ENCODE measurements around the gene MMP21. TPM values are rescaled to one million over a fixed set of nuclear protein-coding genes. Genes with fewer than 3 reads are reported as not detected.

Gene MMP21
- total and polyA plus RNA-seq, 4 donors: 0.17 to 0.54 (median 0.36) TPM

GRCh38 chr10:125792342-125793300, 17.0 kb upstream of the MMP21 start:
- H3K9me3 ChIP-seq (ENCODE audit: control insufficient read depth, insufficient read depth, low read length): no peaks in the 10 kb centered on the region
- no peak overlapping the region for H3K27ac ChIP-seq (ENCODE audit: low read depth, low read length)
- no peaks in the 10 kb centered on the region for H3K4me1 ChIP-seq (ENCODE audit: control insufficient read depth, insufficient read depth, low read length)
- no peaks in the 10 kb centered on the region for H3K27me3 ChIP-seq (ENCODE audit: control insufficient read depth, insufficient read depth, low read length)
- WGBS (ENCODE audit: insufficient coverage): 87% methylated on average over 12 of the region's 14 CpGs
- peaks cover 60% of the 10 kb centered on the region for H3K36me3 ChIP-seq (ENCODE audit: control insufficient read depth, insufficient read depth, low read length)
- no peak overlapping the region for H3K4me3 ChIP-seq (ENCODE audit: low read depth, low read length)
- no peak for DNase-seq (ENCODE audit: low read depth in 4 of 6, low spot score in 6 of 6)

- no peak for DNase-seq (ENCODE audit: low read depth in 4 of 6, low spot score in 6 of 6)
- 90% methylated on average over 16 of the region's 17 CpGs for WGBS (ENCODE audit: insufficient coverage)
- Histone ChIP-seq H3K9me3 (ENCODE audit: control insufficient read depth, insufficient read depth, low read length) (no peaks in the 10 kb centered on the region), H3K4me3 (ENCODE audit: low read depth, low read length) (no peak overlapping the region), H3K36me3 (ENCODE audit: control insufficient read depth, insufficient read depth, low read length) (peaks cover 34% of the 10 kb centered on the region), H3K4me1 (ENCODE audit: control insufficient read depth, insufficient read depth, low read length) (no peaks in the 10 kb centered on the region), H3K27ac (ENCODE audit: low read depth, low read length) (no peak overlapping the region), H3K27me3 (ENCODE audit: control insufficient read depth, insufficient read depth, low read length) (no peaks in the 10 kb centered on the region)
These were observed 12.8 kb upstream of the MMP21 start for GRCh38 chr10:125788156-125789034.

GRCh38 chr10:125785791-125786190, 10.2 kb upstream of the MMP21 start:
- 95% methylated on average over 3 of the region's 9 CpGs for WGBS (ENCODE audit: insufficient coverage)
- H3K9me3 ChIP-seq (ENCODE audit: control insufficient read depth, insufficient read depth, low read length): no peaks in the 10 kb centered on the region
- no peak for DNase-seq (ENCODE audit: low read depth in 4 of 6, low spot score in 6 of 6)
- no peaks in the 10 kb centered on the region for H3K27me3 ChIP-seq (ENCODE audit: control insufficient read depth, insufficient read depth, low read length)
- no peak overlapping the region for H3K4me3 ChIP-seq (ENCODE audit: low read depth, low read length)
- no peak overlapping the region for H3K27ac ChIP-seq (ENCODE audit: low read depth, low read length)
- peaks cover 26% of the 10 kb centered on the region for H3K36me3 ChIP-seq (ENCODE audit: control insufficient read depth, insufficient read depth, low read length)
- no peaks in the 10 kb centered on the region for H3K4me1 ChIP-seq (ENCODE audit: control insufficient read depth, insufficient read depth, low read length)

- H3K4me3 ChIP-seq (ENCODE audit: low read depth, low read length): no peak overlapping the region
- no peaks in the 10 kb centered on the region for H3K4me1 ChIP-seq (ENCODE audit: control insufficient read depth, insufficient read depth, low read length)
- peak in 1 of 6 donors; percentile 9 for DNase-seq (ENCODE audit: low read depth in 4 of 6, low spot score in 6 of 6)
- H3K36me3 ChIP-seq (ENCODE audit: control insufficient read depth, insufficient read depth, low read length): peaks cover 16% of the 10 kb centered on the region
- no peak overlapping the region for H3K27ac ChIP-seq (ENCODE audit: low read depth, low read length)
- WGBS (ENCODE audit: insufficient coverage): 78% methylated on average over 2 of the region's 6 CpGs
- no peaks in the 10 kb centered on the region for H3K27me3 ChIP-seq (ENCODE audit: control insufficient read depth, insufficient read depth, low read length)
- H3K9me3 ChIP-seq (ENCODE audit: control insufficient read depth, insufficient read depth, low read length): no peaks in the 10 kb centered on the region
These were observed 8.3 kb upstream of the MMP21 start for GRCh38 chr10:125783957-125784356.

- Histone ChIP-seq H3K9me3 (ENCODE audit: control insufficient read depth, insufficient read depth, low read length) (no peaks in the 10 kb centered on the region), H3K36me3 (ENCODE audit: control insufficient read depth, insufficient read depth, low read length) (peaks cover 10% of the 10 kb centered on the region), H3K27me3 (ENCODE audit: control insufficient read depth, insufficient read depth, low read length) (no peaks in the 10 kb centered on the region), H3K4me1 (ENCODE audit: control insufficient read depth, insufficient read depth, low read length) (no peaks in the 10 kb centered on the region), H3K27ac (ENCODE audit: low read depth, low read length) (no peak overlapping the region), H3K4me3 (ENCODE audit: low read depth, low read length) (no peak overlapping the region)
- WGBS (ENCODE audit: insufficient coverage): 93% methylated on average over 5 of the region's 7 CpGs
- DNase-seq (ENCODE audit: low read depth in 4 of 6, low spot score in 6 of 6): no peak
These were observed 7.8 kb upstream of the MMP21 start for GRCh38 chr10:125783408-125783807.

GRCh38 chr10:125782616-125783015, 7.0 kb upstream of the MMP21 start:
- H3K4me1 ChIP-seq (ENCODE audit: control insufficient read depth, insufficient read depth, low read length): no peaks in the 10 kb centered on the region
- no peak for DNase-seq (ENCODE audit: low read depth in 4 of 6, low spot score in 6 of 6)
- 49% methylated on average over 11 of the region's 11 CpGs for WGBS (ENCODE audit: insufficient coverage)
- H3K36me3 ChIP-seq (ENCODE audit: control insufficient read depth, insufficient read depth, low read length): peaks cover 9% of the 10 kb centered on the region
- H3K27ac ChIP-seq (ENCODE audit: low read depth, low read length): no peak overlapping the region
- H3K4me3 ChIP-seq (ENCODE audit: low read depth, low read length): no peak overlapping the region
- H3K9me3 ChIP-seq (ENCODE audit: control insufficient read depth, insufficient read depth, low read length): no peaks in the 10 kb centered on the region
- H3K27me3 ChIP-seq (ENCODE audit: control insufficient read depth, insufficient read depth, low read length): no peaks in the 10 kb centered on the region

- no peaks in the 10 kb centered on the region for H3K9me3 ChIP-seq (ENCODE audit: control insufficient read depth, insufficient read depth, low read length)
- H3K36me3 ChIP-seq (ENCODE audit: control insufficient read depth, insufficient read depth, low read length): peaks cover 9% of the 10 kb centered on the region
- no peak overlapping the region for H3K4me3 ChIP-seq (ENCODE audit: low read depth, low read length)
- H3K27ac ChIP-seq (ENCODE audit: low read depth, low read length): no peak overlapping the region
- H3K27me3 ChIP-seq (ENCODE audit: control insufficient read depth, insufficient read depth, low read length): no peaks in the 10 kb centered on the region
- WGBS (ENCODE audit: insufficient coverage): 90% methylated on average over 11 of the region's 11 CpGs
- H3K4me1 ChIP-seq (ENCODE audit: control insufficient read depth, insufficient read depth, low read length): no peaks in the 10 kb centered on the region
- no peak for DNase-seq (ENCODE audit: low read depth in 4 of 6, low spot score in 6 of 6)
These were observed 6.4 kb upstream of the MMP21 start for GRCh38 chr10:125782054-125782453.

- DNase-seq (ENCODE audit: low read depth in 4 of 6, low spot score in 6 of 6): no peak
- 95% methylated on average over 8 of the region's 8 CpGs for WGBS (ENCODE audit: insufficient coverage)
- Histone ChIP-seq H3K27ac (ENCODE audit: low read depth, low read length) (no peak overlapping the region), H3K27me3 (ENCODE audit: control insufficient read depth, insufficient read depth, low read length) (no peaks in the 10 kb centered on the region), H3K4me1 (ENCODE audit: control insufficient read depth, insufficient read depth, low read length) (no peaks in the 10 kb centered on the region), H3K4me3 (ENCODE audit: low read depth, low read length) (no peak overlapping the region), H3K36me3 (ENCODE audit: control insufficient read depth, insufficient read depth, low read length) (peaks cover 9% of the 10 kb centered on the region), H3K9me3 (ENCODE audit: control insufficient read depth, insufficient read depth, low read length) (no peaks in the 10 kb centered on the region)
These were observed 5.8 kb upstream of the MMP21 start for GRCh38 chr10:125781374-125781773.

GRCh38 chr10:125779403-125780327, 4.0 kb upstream of the MMP21 start:
- Histone ChIP-seq H3K4me1 (ENCODE audit: control insufficient read depth, insufficient read depth, low read length) (peaks cover 6% of the 10 kb centered on the region), H3K27me3 (ENCODE audit: control insufficient read depth, insufficient read depth, low read length) (no peaks in the 10 kb centered on the region), H3K27ac (ENCODE audit: low read depth, low read length) (no peak overlapping the region), H3K4me3 (ENCODE audit: low read depth, low read length) (no peak overlapping the region), H3K36me3 (ENCODE audit: control insufficient read depth, insufficient read depth, low read length) (peaks cover 11% of the 10 kb centered on the region), H3K9me3 (ENCODE audit: control insufficient read depth, insufficient read depth, low read length) (no peaks in the 10 kb centered on the region)
- WGBS (ENCODE audit: insufficient coverage): 76% methylated on average over 8 of the region's 10 CpGs
- no peak for DNase-seq (ENCODE audit: low read depth in 4 of 6, low spot score in 6 of 6)

All from spinal cord (tissue), 10 donors.